Skeletal muscle tissue (tissue), 4 donors: ENCODE measurements around the gene LMF1. TPM values are rescaled to one million over a fixed set of nuclear protein-coding genes. Genes with fewer than 3 reads are reported as not detected.

ENCODE experiments used
- H3K27ac ChIP-seq: one replicate; pipeline ENCODE4 v1.7.0; 2013; ENCODE audit warnings: mild to moderate bottlenecking, low read depth, low read length, inconsistent platforms
- H3K27me3 ChIP-seq, 3 donors: one replicate each; pipeline ENCODE4 v1.7.0; 2013; ENCODE audit warnings: low read length in 3 of 3; ENCODE audit not compliant: control insufficient read depth in 3 of 3, insufficient read depth in 3 of 3
- H3K36me3 ChIP-seq, 3 donors: one replicate each; pipeline ENCODE4 v1.7.0; 2013; ENCODE audit warnings: low read length in 3 of 3; ENCODE audit not compliant: control insufficient read depth in 3 of 3, insufficient read depth in 3 of 3
- H3K4me1 ChIP-seq, 3 donors: one replicate each; pipeline ENCODE4 v1.7.0; 2013; ENCODE audit warnings: low read length in 3 of 3, mild to moderate bottlenecking in 3 of 3; ENCODE audit not compliant: control insufficient read depth in 3 of 3, insufficient read depth in 3 of 3
- H3K4me3 ChIP-seq, 3 donors: one replicate each; pipeline ENCODE4 v1.7.0; 2013; ENCODE audit warnings: low read length in 3 of 3
- H3K9ac ChIP-seq, 3 donors: one replicate each; pipeline ENCODE4 v1.7.0; 2013; ENCODE audit warnings: low read length in 3 of 3, mild to moderate bottlenecking in 3 of 3, moderate library complexity in 2 of 3, low read depth in 1 of 3
- H3K9me3 ChIP-seq, 3 donors: one replicate each; pipeline ENCODE4 v1.7.0; 2013; ENCODE audit warnings: low read length in 3 of 3; ENCODE audit not compliant: control insufficient read depth in 3 of 3
- total RNA-seq: library from RNA; depleted of rRNA; stranded (reverse); fragments of >200 nt; gene quantifications from one replicate; pipeline ENCODE4 v1.2.3, GENCODE V29; 2014
- donor health status: Osteomylitis.

Gene LMF1
- total RNA-seq, 1 donor from 2014 or later, result 6.8 TPM

DNA sequence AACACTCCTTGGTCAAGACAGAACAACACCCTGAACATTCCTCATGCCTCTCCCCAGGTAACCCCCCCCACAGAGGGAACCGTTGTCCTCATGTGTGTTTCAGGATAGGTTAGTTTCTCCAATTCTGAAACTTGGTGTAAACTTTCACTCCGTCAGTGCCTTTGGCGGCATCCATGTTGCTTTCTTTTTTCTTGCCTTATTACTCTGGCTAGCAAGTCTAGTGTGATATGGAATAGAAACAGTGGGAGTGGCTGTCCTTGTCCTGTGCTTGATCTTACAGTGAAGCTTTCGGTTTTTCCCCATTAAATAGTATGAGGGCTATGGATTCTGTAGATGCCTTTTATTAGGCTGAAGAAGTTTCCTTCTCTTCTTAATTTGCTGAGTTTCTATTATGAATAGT lies 134.6 kb downstream of the LMF1 start:
- peaks cover 4 to 15% (median 15%) of the 10 kb centered on the region in 3 donors for H3K9me3 ChIP-seq
- no peak overlapping the region for H3K27ac ChIP-seq
- H3K27me3 ChIP-seq, result peaks cover 27 to 43% (median 38%) of the 10 kb centered on the region in 3 donors
- H3K4me1 ChIP-seq, result no peaks in the 10 kb centered on the region
- no peak overlapping the region for H3K9ac ChIP-seq
- no peak overlapping the region for H3K4me3 ChIP-seq
- H3K36me3 ChIP-seq, result no peaks in the 10 kb centered on the region

DNA sequence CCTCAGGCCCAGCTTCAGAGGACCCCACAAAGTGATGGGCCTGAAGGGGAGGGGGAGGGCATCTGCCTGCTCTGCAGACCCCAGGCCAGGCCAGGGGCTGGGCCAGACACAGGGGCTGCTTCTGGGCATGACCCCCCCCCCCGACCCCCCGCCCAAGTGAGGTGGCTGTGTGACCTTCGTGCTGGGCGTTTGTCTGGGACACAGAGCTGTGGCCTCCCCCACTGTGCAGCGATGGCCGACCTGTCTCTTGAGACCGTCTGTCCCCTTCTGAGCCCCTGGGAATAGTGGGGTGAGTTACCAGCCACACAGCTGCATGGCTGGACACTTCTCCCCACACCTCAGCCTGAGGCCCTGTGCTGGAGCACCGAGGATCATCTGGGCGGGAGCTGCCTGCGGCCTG lies 135.4 kb downstream of the LMF1 start:
- Histone ChIP-seq H3K27me3 (peaks cover 32 to 46% (median 39%) of the 10 kb centered on the region in 3 donors), H3K4me1 (no peaks in the 10 kb centered on the region), H3K9me3 (peaks cover 4 to 15% (median 15%) of the 10 kb centered on the region in 3 donors)

DNA sequence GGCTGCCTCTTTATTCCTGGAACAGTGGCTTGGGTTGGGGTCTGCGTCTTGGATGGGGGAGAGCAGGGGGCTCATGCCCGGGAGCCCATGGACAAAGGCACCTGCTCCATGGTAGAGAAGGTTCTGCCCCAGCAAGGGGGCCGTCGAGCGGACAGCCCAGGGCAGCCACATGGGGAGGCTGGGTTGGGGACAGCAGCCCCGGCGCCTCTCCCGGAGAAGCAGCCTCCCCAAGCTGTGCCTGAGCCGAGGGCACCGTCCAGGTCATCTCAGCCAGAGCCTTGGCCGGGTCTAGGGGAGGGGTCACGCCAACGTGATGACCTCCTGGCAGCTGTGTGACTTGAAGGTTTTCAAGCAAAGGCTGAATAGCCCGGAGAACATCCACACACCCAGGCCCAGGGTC lies 137.4 kb downstream of the LMF1 start:
- Histone ChIP-seq H3K9ac (no peak overlapping the region), H3K36me3 (no peaks in the 10 kb centered on the region), H3K9me3 (peaks cover 4 to 15% (median 15%) of the 10 kb centered on the region in 3 donors), H3K4me3 (no peak overlapping the region), H3K27me3 (peaks cover 24 to 35% (median 26%) of the 10 kb centered on the region in 3 donors), H3K27ac (no peak overlapping the region), H3K4me1 (no peaks in the 10 kb centered on the region)

More for the DNA sequence above, 135.4 kb downstream of the LMF1 start:
- Histone ChIP-seq H3K36me3 (no peaks in the 10 kb centered on the region), H3K4me3 (no peak overlapping the region), H3K27ac (no peak overlapping the region), H3K9ac (no peak overlapping the region)

DNA sequence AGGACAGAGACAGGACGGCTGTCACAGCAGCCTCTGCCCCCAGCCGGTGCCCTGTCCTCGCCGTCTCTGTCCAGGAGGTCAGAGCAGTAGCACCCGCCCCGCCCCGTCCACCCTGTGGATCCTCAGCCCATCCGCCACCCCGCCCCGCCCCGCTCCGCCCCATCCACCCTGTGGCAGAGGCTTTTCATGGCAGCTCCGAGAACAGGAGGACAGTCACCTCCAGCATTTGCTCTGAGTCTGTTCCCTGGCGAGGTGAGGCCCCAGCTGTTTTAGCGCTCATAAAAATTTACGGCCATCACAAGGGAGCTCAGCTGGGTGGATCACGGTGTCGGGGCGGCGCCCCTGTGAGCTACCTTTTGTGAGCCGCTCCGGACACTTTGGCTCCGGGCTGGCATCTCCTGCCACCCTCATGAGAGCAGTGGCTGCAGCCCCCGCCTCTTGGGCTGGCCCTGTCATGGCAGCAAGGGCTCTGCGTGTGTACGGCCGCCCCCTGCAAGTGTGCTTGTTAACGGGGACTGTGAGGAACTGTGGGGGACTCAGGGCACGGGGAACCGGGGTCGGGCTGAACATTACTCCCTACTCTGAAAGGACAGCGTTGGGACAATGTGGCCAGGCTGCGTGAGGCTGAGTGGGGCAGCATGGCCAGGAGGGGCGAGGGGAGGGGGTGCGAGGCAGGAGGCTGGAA lies 138.0 kb downstream of the LMF1 start:
- Histone ChIP-seq H3K9ac (no peak overlapping the region), H3K9me3 (peaks cover 4 to 15% (median 15%) of the 10 kb centered on the region in 3 donors), H3K27ac (no peak overlapping the region), H3K4me1 (no peaks in the 10 kb centered on the region), H3K4me3 (no peak overlapping the region), H3K27me3 (peaks cover 24 to 35% (median 26%) of the 10 kb centered on the region in 3 donors), H3K36me3 (no peaks in the 10 kb centered on the region)

DNA sequence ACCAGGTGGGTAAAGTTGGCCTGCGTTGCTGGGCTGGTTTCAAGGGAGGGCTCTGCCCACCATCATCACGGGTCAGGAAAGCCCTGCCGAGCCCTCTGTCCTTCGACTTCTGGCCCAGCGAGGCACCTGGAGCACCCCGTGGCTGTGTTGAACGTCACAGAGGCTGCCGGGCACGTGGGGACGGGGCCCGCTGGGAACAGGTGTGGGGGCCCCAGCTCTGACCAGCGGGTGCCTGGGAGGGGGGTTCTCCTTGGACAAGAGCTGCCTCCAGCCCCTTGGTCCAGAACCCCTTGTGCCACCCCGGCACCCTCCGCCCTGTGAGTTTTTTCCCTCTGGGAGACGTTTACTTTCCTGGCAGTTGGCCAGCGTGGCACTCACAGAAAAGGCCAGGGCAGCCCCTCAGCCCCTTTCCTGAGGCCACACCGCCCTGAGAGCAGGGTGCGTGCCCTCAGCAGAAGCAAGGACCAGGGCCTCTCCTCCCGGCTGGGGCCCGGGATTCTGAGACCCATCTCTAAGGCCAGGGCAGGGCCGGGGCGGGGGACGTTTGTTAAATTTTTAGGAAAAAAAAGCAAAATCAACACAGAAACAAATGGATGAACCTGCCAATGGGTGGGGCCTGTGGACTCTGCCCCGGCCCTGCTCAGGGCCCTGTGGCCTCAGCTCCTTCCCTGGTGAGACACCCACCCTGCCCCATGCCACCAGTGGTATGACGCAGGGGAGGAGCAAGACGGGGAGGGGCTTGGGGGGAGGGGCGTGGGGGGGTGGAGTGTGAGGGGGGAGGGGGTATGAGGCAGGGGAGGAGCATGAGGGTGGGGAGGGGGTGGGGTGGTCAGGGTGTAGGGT lies 139.0 kb downstream of the LMF1 start:
- Histone ChIP-seq H3K9ac (no peak overlapping the region), H3K4me3 (no peak overlapping the region), H3K27me3 (peaks cover 24 to 45% (median 28%) of the 10 kb centered on the region in 3 donors), H3K36me3 (no peaks in the 10 kb centered on the region), H3K4me1 (no peaks in the 10 kb centered on the region), H3K9me3 (peaks cover 4 to 15% (median 15%) of the 10 kb centered on the region in 3 donors), H3K27ac (no peak overlapping the region)

DNA sequence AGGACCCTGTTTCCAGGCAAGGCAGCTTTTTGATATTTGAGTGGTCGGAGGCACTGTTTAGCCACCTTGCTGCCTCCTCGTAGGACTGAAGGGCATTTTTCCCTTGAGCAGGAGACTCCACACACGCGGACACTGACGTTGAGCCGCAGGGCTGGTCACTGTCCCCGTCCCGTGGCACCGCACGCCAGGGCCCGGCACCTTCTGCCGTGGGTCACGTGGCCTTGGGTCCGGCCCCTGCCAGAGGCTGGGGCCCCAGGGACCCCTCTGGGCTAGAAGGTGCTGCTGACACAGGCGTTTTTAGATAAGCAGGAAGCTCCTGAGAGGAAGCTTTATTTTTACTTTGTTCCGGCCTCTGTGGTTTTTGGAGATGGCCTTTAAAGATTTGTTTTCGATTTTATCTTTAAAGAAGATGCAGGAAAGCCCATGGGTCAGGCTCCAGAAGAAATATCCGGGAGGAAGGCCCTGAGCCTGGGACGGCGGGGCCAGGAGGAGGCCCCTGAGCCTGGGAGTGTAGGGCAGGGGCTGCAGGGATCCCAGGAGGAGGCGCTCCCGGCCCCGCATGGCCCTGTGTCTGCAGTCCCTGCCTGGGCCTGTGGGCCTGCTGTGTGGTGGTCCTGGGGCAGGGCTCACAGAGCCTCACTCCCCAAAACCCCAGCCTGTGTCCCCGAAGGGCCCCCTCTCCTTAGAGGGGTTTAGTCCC lies 139.8 kb downstream of the LMF1 start:
- peaks cover under 1 to 15% (median 12%) of the 10 kb centered on the region in 3 donors for H3K9me3 ChIP-seq
- H3K4me3 ChIP-seq, result no peak overlapping the region
- H3K36me3 ChIP-seq, result no peaks in the 10 kb centered on the region
- H3K27me3 ChIP-seq, result peaks cover 25 to 46% (median 32%) of the 10 kb centered on the region in 3 donors
- H3K4me1 ChIP-seq, result no peaks in the 10 kb centered on the region
- H3K9ac ChIP-seq, result no peak overlapping the region
- H3K27ac ChIP-seq, result no peak overlapping the region

DNA sequence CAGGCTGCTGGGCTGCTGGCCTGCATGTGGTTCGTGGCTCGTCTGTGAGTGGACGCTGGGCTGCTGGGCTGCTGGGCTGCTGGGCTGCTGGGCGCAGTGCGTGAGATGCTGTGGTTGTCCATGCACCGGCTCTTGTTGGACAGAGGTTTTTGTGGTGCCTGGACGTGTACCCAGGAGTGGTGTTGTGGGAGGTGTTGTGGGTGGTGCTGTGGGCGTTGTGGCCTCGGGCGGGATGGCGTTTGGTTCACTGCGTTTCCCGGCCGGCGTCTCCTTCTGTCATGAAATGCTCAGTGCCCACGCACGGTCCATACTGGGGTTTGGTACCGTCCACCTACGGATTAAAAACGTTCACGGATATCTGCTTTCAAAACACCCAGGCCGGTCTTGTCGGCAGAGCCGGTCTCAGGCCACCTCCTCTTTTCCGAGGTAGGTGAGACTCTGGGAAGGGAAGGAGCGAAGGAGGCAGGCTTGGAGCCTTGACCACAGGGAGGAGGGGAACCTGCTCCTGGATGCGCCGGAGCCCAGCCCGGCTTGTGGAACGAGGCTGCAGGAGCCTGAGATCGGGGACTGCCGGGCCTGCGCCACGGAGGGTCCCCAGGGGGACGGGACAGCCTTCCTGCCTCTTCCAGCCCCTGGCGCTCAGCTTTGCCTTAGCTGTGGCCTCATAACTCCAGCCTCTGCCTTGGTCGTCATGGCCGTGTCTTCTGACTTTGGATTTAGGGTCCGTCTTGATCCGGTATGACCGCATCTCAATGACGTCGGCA lies 140.5 kb downstream of the LMF1 start:
- no peak overlapping the region for H3K9ac ChIP-seq
- H3K4me1 ChIP-seq, result peaks cover 1 to 2% (median 2%) of the 10 kb centered on the region in 3 donors
- peaks cover 32 to 52% (median 37%) of the 10 kb centered on the region in 3 donors for H3K27me3 ChIP-seq
- H3K36me3 ChIP-seq, result no peaks in the 10 kb centered on the region
- no peak overlapping the region for H3K4me3 ChIP-seq
- H3K9me3 ChIP-seq, result peaks cover 0 to 10% (median 5%) of the 10 kb centered on the region in 3 donors
- H3K27ac ChIP-seq, result no peak overlapping the region

DNA sequence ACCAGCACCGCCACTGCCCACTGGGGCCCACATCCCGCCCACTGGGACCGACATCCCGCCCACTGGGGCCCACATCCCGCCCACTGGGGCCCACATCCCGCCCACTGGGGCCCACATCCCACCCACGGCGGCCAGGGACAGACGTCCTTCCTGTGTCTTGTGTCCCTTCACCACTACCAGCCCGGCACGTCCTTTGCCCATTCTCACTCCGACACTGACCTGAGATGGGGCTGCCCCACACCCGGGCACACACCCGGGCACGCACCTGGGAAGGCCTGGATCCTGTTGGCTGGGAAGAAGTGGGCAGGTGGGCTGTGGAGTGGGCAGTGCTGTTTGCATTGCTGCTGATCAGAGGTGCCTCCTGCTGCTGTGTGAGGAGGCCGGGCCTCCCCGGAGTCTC lies 141.9 kb downstream of the LMF1 start:
- peaks cover 44 to 65% (median 51%) of the 10 kb centered on the region in 3 donors for H3K27me3 ChIP-seq

DNA sequence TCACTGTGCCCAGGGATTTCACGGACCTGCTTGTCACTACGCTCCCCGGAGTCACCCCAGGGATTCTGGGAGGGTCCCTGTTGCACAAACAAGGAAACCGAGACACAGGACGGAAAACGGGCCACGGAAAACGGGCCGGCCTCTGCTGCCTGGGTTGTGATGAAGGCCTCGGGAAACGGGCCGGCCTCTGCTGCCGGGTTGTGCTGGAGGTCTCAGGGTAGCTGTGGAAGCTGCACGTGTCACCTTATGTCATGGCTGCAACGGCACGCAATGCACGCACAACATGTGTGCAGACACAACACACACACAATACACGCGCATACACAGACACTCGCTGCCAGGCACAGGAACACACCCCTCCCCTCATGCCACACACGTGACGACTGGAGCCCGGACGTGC lies 143.3 kb downstream of the LMF1 start:
- Histone ChIP-seq H3K9ac (no peak overlapping the region), H3K4me3 (no peak overlapping the region), H3K27ac (no peak overlapping the region), H3K27me3 (peaks cover 37 to 66% (median 48%) of the 10 kb centered on the region in 3 donors), H3K36me3 (no peaks in the 10 kb centered on the region), H3K9me3 (no peaks in the 10 kb centered on the region), H3K4me1 (peaks cover 3 to 5% (median 3%) of the 10 kb centered on the region in 3 donors)

More for the DNA sequence above, 141.9 kb downstream of the LMF1 start:
- no peak overlapping the region for H3K4me3 ChIP-seq
- H3K9ac ChIP-seq, result no peak overlapping the region
- no peaks in the 10 kb centered on the region for H3K36me3 ChIP-seq
- peaks cover 3 to 5% (median 3%) of the 10 kb centered on the region in 3 donors for H3K4me1 ChIP-seq
- no peak overlapping the region for H3K27ac ChIP-seq
- H3K9me3 ChIP-seq, result peaks cover 0 to 2% (median 0%) of the 10 kb centered on the region in 3 donors
